OCI-LY1 (cell line): ENCODE measurements around the gene SLC17A2.
"Not testable (repeated sequence)": the region's sequence is repeated elsewhere in the genome, so short reads cannot be mapped to it uniquely, and the experiment has no call there.

Source experiments
- H2AFZ ChIP-seq: fragments of 200-600 bp; sonication (generic), shearing (Covaris generic); 2 replicates; pipeline ENCODE4 v1.6.0; 2014; ENCODE audit warnings: antibody characterized with exemption, mild to moderate bottlenecking, low read length
- H3F3A ChIP-seq: fragments of 200-600 bp; sonication (generic), shearing (Covaris generic); 2 replicates; pipeline ENCODE4 v1.6.0; 2014; ENCODE audit warnings: mild to moderate bottlenecking, antibody characterized with exemption, low read length, moderate library complexity; ENCODE audit not compliant: insufficient read depth
- H3K27ac ChIP-seq: fragments of 200-600 bp; sonication (generic); 2 replicates; pipeline ENCODE4 v1.5.1; 2014; ENCODE audit warnings: low read length, mixed run types, mild to moderate bottlenecking, low read depth; ENCODE audit not compliant: poor library complexity, severe bottlenecking
- H3K27me3 ChIP-seq: fragments of 200-600 bp; sonication (generic); 2 replicates; pipeline ENCODE4 v1.6.0; 2014; ENCODE audit warnings: antibody characterized with exemption, mild to moderate bottlenecking, low read length, moderate library complexity; ENCODE audit not compliant: insufficient read depth
- H3K36me3 ChIP-seq: fragments of 200-600 bp; sonication (generic); 2 replicates; pipeline ENCODE4 v1.6.1; 2014; ENCODE audit warnings: mild to moderate bottlenecking, antibody characterized with exemption, low read length, moderate library complexity, mixed read lengths; ENCODE audit not compliant: insufficient read depth
- H3K4me1 ChIP-seq: fragments of 200-600 bp; sonication (generic); 2 replicates; pipeline ENCODE4 v1.5.1; 2014; ENCODE audit warnings: mild to moderate bottlenecking, low read length, moderate library complexity; ENCODE audit not compliant: insufficient read depth, severe bottlenecking
- H3K4me2 ChIP-seq: fragments of 200-600 bp; sonication (generic), shearing (Covaris generic); 2 replicates; pipeline ENCODE4 v1.6.1; 2014; ENCODE audit warnings: low read length
- H3K4me3 ChIP-seq: fragments of 200-600 bp; sonication (generic); 2 replicates; pipeline ENCODE4 v1.5.1; 2014; ENCODE audit warnings: low read length, low read depth, mild to moderate bottlenecking, mixed read lengths; ENCODE audit not compliant: poor library complexity, severe bottlenecking
- H3K79me2 ChIP-seq: fragments of 200-600 bp; shearing (Covaris generic); 2 replicates; pipeline ENCODE4 v1.6.1; 2016; ENCODE audit warnings: mixed run types, low read length, mixed read lengths; ENCODE audit not compliant: insufficient read depth
- H3K9ac ChIP-seq: fragments of 200-600 bp; sonication (generic), shearing (Covaris generic); 2 replicates; pipeline ENCODE4 v1.6.1; 2014; ENCODE audit warnings: mild to moderate bottlenecking, low read length, mixed read lengths
- H3K9me2 ChIP-seq: fragments of 200-600 bp; sonication (generic), shearing (Covaris generic); 2 replicates; pipeline ENCODE4 v1.6.1; 2014; ENCODE audit warnings: low read depth, mild to moderate bottlenecking, low read length, mixed read lengths
- H3K9me3 ChIP-seq: fragments of 200-600 bp; shearing (Covaris generic); 2 replicates; pipeline ENCODE4 v1.6.1; 2014; ENCODE audit warnings: low read length, mixed read lengths
- H4K20me1 ChIP-seq: fragments of 200-600 bp; sonication (generic), shearing (Covaris generic); 2 replicates; pipeline ENCODE4 v1.6.0; 2016; ENCODE audit warnings: mild to moderate bottlenecking, low read length; ENCODE audit not compliant: insufficient read depth
- CTCF ChIP-seq: fragments of 200-600 bp; sonication (generic), shearing (Covaris generic); IDR thresholded peaks from 2 replicates; pipeline ENCODE4 v1.5.1; 2017; ENCODE audit warnings: mild to moderate bottlenecking, antibody characterized with exemption, low read length, moderate library complexity, mixed read lengths
- EZH2 ChIP-seq: fragments of 200-600 bp; sonication (generic), shearing (Covaris generic); IDR thresholded peaks from 2 replicates; pipeline ENCODE4 v1.8.0; 2017; ENCODE audit warnings: borderline replicate concordance, mixed run types, mild to moderate bottlenecking, antibody characterized with exemption, low read length, moderate library complexity, mixed read lengths

Gene SLC17A2

GRCh38 chr6:25946631-25947030 is 16.1 kb upstream of the SLC17A2 start:
- H3K9ac ChIP-seq, result no peak overlapping the region
- H3K4me1 ChIP-seq, result no peaks in the 10 kb centered on the region
- H3K27ac ChIP-seq, result no peak overlapping the region
- no peak overlapping the region for H3K4me3 ChIP-seq
- no peaks in the 10 kb centered on the region for H3K9me2 ChIP-seq
- no peaks in the 10 kb centered on the region for H3F3A ChIP-seq
- no peak overlapping the region for H2AFZ ChIP-seq
- H3K4me2 ChIP-seq, result no peak overlapping the region
- H4K20me1 ChIP-seq, result no peaks in the 10 kb centered on the region
- TF ChIP-seq CTCF (no peak), EZH2 (no peak)
- H3K36me3 ChIP-seq, result no peaks in the 10 kb centered on the region
- H3K79me2 ChIP-seq, result no peaks in the 10 kb centered on the region
- H3K9me3 ChIP-seq, result no peaks in the 10 kb centered on the region
- H3K27me3 ChIP-seq, result no peaks in the 10 kb centered on the region; the same call in 1 of the 2 replicates

GRCh38 chr6:25945738-25946137 is 15.2 kb upstream of the SLC17A2 start:
- not testable (repeated sequence) for H4K20me1 ChIP-seq, H3K27ac ChIP-seq, H3K36me3 ChIP-seq, H3K4me3 ChIP-seq, H3K9me3 ChIP-seq, H3K9ac ChIP-seq, H3K4me2 ChIP-seq, H3K4me1 ChIP-seq, H2AFZ ChIP-seq, H3F3A ChIP-seq, H3K27me3 ChIP-seq, H3K79me2 ChIP-seq, H3K9me2 ChIP-seq

GRCh38 chr6:25944688-25945574 is 14.4 kb upstream of the SLC17A2 start:
- no peaks in the 10 kb centered on the region for H3K9me2 ChIP-seq
- H3K9me3 ChIP-seq, result no peaks in the 10 kb centered on the region
- TF ChIP-seq EZH2 (no peak), CTCF (no peak)
- no peak overlapping the region for H3K27ac ChIP-seq
- H3K4me3 ChIP-seq, result no peak overlapping the region
- no peaks in the 10 kb centered on the region for H4K20me1 ChIP-seq
- H2AFZ ChIP-seq, result no peak overlapping the region
- H3K4me1 ChIP-seq, result no peaks in the 10 kb centered on the region
- H3K27me3 ChIP-seq, result no peaks in the 10 kb centered on the region; the same call in 1 of the 2 replicates
- H3K79me2 ChIP-seq, result no peaks in the 10 kb centered on the region
- no peaks in the 10 kb centered on the region for H3F3A ChIP-seq
- H3K9ac ChIP-seq, result no peak overlapping the region
- no peak overlapping the region for H3K4me2 ChIP-seq
- no peaks in the 10 kb centered on the region for H3K36me3 ChIP-seq

- TF ChIP-seq CTCF (no peak), EZH2 (no peak)
- H3F3A ChIP-seq, result no peaks in the 10 kb centered on the region
Measured at GRCh38 chr6:25943887-25944286, 13.4 kb upstream of the SLC17A2 start.

More at GRCh38 chr6:25943887-25944286, 13.4 kb upstream of the SLC17A2 start:
- Histone ChIP-seq H3K4me3 (no peak overlapping the region), H4K20me1 (no peaks in the 10 kb centered on the region), H3K9me2 (no peaks in the 10 kb centered on the region), H3K9ac (no peak overlapping the region), H3K27ac (no peak overlapping the region), H3K27me3 (no peaks in the 10 kb centered on the region; the same call in 1 of the 2 replicates), H3K4me2 (no peak overlapping the region), H3K9me3 (no peaks in the 10 kb centered on the region), H3K79me2 (no peaks in the 10 kb centered on the region), H2AFZ (no peak overlapping the region), H3K36me3 (no peaks in the 10 kb centered on the region), H3K4me1 (no peaks in the 10 kb centered on the region)
